OCI-LY7 (cell line): ENCODE measurements around the gene PARP12. TPM values are rescaled to one million over a fixed set of nuclear protein-coding genes. Genes with fewer than 3 reads are reported as not detected.

Experiments used
- BruUV-seq: library from RNA; stranded (reverse); fragments of 400-500 nt; replicated peaks from 2 replicates; lab custom pipeline; 2021; lab: Mats Ljungman, UMichigan
- CTCF ChIA-PET: fragments of 300-600 bp; sonication (Branson Sonifier 250); formaldehyde crosslinking; loops from one replicate; lab custom pipeline; 2022; ENCODE audit warnings: antibody characterized with exemption; ENCODE audit not compliant: unreplicated experiment; lab: Charles Lee
- POLR2A ChIA-PET: fragments of 300-600 bp; sonication (Branson Sonifier 250); formaldehyde crosslinking; loops from one replicate; lab custom pipeline; 2022; ENCODE audit warnings: antibody characterized with exemption; lab: Charles Lee
- DNase-seq: peaks from one replicate; pipeline ENCODE4 v3.0.0-alpha.2; 2015; ENCODE audit warnings: low spot score
- H2AFZ ChIP-seq: fragments of 200-600 bp; sonication (generic), shearing (Covaris generic); 2 replicates; pipeline ENCODE4 v1.6.1; 2014; ENCODE audit warnings: mild to moderate bottlenecking, antibody characterized with exemption, low read length, moderate library complexity
- H3K27ac ChIP-seq: fragments of 200-600 bp; sonication (generic); 2 replicates; pipeline ENCODE4 v1.5.1; 2014; ENCODE audit warnings: mixed run types, low read depth, mild to moderate bottlenecking, moderate library complexity, low read length, inconsistent platforms; ENCODE audit not compliant: poor library complexity, severe bottlenecking
- H3K36me3 ChIP-seq: fragments of 200-600 bp; sonication (generic); 2 replicates; pipeline ENCODE4 v1.6.1; 2014; ENCODE audit warnings: mild to moderate bottlenecking, antibody characterized with exemption, low read length, moderate library complexity, mixed read lengths; ENCODE audit not compliant: insufficient read depth
- H3K4me1 ChIP-seq: fragments of 200-600 bp; sonication (generic); 2 replicates; pipeline ENCODE4 v1.5.1; 2014; ENCODE audit warnings: mild to moderate bottlenecking, low read length; ENCODE audit not compliant: insufficient read depth, poor library complexity, severe bottlenecking
- H3K4me2 ChIP-seq: fragments of 200-600 bp; sonication (generic); 2 replicates; pipeline ENCODE4 v1.6.1; 2014; ENCODE audit warnings: mild to moderate bottlenecking, low read length
- H3K4me3 ChIP-seq: fragments of 200-600 bp; sonication (generic); 2 replicates; pipeline ENCODE4 v1.5.1; 2014; ENCODE audit warnings: mild to moderate bottlenecking, low read depth, low read length; ENCODE audit not compliant: poor library complexity, severe bottlenecking
- H3K79me2 ChIP-seq: fragments of 200-600 bp; sonication (generic); 2 replicates; pipeline ENCODE4 v1.6.1; 2016; ENCODE audit warnings: low read depth, mild to moderate bottlenecking, low read length, moderate library complexity, mixed read lengths; ENCODE audit not compliant: insufficient read depth
- H3K9me2 ChIP-seq: fragments of 200-600 bp; sonication (generic); 2 replicates; pipeline ENCODE4 v1.6.1; 2016; ENCODE audit warnings: mild to moderate bottlenecking, low read length, mixed read lengths; ENCODE audit not compliant: insufficient read depth
- H3K9me3 ChIP-seq: fragments of 200-600 bp; sonication (generic); 2 replicates; pipeline ENCODE4 v1.6.1; 2014; ENCODE audit warnings: mild to moderate bottlenecking, mixed run types, low read length, mixed read lengths
- H4K20me1 ChIP-seq: fragments of 200-600 bp; sonication (generic); 2 replicates; pipeline ENCODE4 v1.6.1; 2014; ENCODE audit warnings: mild to moderate bottlenecking, antibody characterized with exemption, low read length, moderate library complexity, mixed read lengths; ENCODE audit not compliant: insufficient read depth
- EZH2phosphoT487 ChIP-seq: fragments of 200-600 bp; sonication (generic); IDR thresholded peaks from 2 replicates; pipeline ENCODE4 v1.6.1; 2018; ENCODE audit warnings: low read depth, borderline replicate concordance, mild to moderate bottlenecking, mixed run types, antibody characterized with exemption, low read length, moderate library complexity, mixed read lengths
- intact Hi-C: fragments of 100-400 bp; cut with micrococcal nuclease; formaldehyde crosslinking; loops from one replicate; pipeline ENCODE4 v1.10.0; 2022; ENCODE audit not compliant: unreplicated experiment
- total RNA-seq, 2 experiments: library from RNA; depleted of rRNA in 1 of 2; stranded (reverse); fragments of >200 nt in 1 of 2; shearing (Covaris generic) in 1 of 2; gene quantifications; 2 replicates each; pipeline ENCODE4 v1.2.3, GENCODE V29; 2014 to 2022
- TF ChIP-seq, protein P1 (sequence below): fragments of 200-600 bp; sonication (generic); conservative IDR thresholded peaks from 2 replicates; pipeline ENCODE4 v1.5.1; 2014; ENCODE audit warnings: mild to moderate bottlenecking, antibody characterized with exemption, low read length, moderate library complexity, mixed read lengths

The PARP12 gene
- total RNA-seq, 2 experiments from 2014 or later: 6.5 to 12.5 TPM

DNA sequence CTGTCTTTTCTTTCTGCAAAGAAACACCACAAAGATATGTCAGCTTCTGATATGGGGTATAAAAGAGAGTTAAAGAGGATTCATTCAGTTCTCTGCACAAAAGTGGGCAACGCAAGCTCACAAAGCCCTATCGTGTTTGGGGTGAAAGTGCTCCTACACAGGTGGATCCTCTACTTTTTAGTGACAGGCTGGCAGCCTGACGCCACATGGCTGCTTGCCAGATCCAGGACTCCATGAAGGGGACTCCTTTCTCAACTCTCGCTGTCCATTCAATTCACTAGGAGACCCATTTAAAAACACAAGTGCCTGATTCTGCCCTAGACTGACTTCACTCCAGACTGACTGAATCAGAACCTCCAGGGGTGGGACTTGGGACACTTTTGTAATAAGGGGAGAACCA, 8.0 kb downstream of the PARP12 start:
- intact Hi-C loops: no loop called here
- POLR2A ChIA-PET: no interaction called here
- H3K9me2 ChIP-seq: no peaks in the 10 kb centered on the region
- BruUV-seq: no TSS peak
- TF ChIP-seq EZH2phosphoT487: no peak
- TF ChIP-seq, protein P1, sequence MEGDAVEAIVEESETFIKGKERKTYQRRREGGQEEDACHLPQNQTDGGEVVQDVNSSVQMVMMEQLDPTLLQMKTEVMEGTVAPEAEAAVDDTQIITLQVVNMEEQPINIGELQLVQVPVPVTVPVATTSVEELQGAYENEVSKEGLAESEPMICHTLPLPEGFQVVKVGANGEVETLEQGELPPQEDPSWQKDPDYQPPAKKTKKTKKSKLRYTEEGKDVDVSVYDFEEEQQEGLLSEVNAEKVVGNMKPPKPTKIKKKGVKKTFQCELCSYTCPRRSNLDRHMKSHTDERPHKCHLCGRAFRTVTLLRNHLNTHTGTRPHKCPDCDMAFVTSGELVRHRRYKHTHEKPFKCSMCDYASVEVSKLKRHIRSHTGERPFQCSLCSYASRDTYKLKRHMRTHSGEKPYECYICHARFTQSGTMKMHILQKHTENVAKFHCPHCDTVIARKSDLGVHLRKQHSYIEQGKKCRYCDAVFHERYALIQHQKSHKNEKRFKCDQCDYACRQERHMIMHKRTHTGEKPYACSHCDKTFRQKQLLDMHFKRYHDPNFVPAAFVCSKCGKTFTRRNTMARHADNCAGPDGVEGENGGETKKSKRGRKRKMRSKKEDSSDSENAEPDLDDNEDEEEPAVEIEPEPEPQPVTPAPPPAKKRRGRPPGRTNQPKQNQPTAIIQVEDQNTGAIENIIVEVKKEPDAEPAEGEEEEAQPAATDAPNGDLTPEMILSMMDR: no peak
- H2AFZ ChIP-seq: no peak overlapping the region
- no peaks in the 10 kb centered on the region for H3K36me3 ChIP-seq
- H3K4me3 ChIP-seq: no peak overlapping the region
- CTCF ChIA-PET: no interaction called here
- no peaks in the 10 kb centered on the region for H4K20me1 ChIP-seq
- H3K79me2 ChIP-seq: no peaks in the 10 kb centered on the region
- no peaks in the 10 kb centered on the region for H3K9me3 ChIP-seq
- DNase-seq: no peak
- no peak overlapping the region for H3K27ac ChIP-seq
- H3K4me1 ChIP-seq: no peaks in the 10 kb centered on the region
- H3K4me2 ChIP-seq: no peak overlapping the region

DNA sequence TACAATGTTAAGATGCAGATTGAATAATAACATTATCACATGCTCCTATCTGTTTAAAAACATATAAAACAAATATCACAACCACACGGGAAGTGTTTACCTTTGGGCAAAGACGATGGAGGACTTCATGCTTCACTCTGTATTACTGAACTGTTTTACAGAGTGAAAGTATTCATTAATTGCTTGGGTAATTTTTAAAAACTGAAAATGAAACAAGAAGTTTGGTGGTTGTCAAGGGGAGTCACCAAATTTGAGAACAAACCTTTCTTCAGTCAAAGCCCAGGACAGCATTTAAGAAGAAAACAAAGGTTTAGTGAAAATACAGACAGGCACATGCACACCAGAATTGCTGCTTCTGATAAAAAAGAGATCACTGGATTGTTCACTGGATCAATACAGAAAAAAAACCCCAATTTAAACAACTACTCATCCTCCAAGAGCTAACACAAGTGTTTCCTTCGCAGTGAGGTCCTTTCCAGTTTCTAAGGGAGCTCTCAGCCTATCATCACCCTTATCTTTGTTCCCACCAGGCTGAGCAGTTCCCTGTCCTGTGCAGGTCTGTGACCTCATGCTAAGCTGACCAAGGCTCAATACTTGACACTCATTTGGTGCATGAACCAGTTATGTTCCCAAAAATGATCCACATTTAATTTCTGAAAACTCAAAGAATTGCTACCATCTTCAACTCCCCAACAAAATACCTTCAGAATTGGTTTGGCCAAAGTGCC, 8.8 kb downstream of the PARP12 start:
- POLR2A ChIA-PET: no interaction called here
- Histone ChIP-seq H3K9me3 (no peaks in the 10 kb centered on the region), H3K4me3 (no peak overlapping the region), H2AFZ (no peak overlapping the region), H3K4me1 (no peaks in the 10 kb centered on the region), H4K20me1 (no peaks in the 10 kb centered on the region), H3K79me2 (no peaks in the 10 kb centered on the region), H3K9me2 (no peaks in the 10 kb centered on the region), H3K4me2 (no peak overlapping the region), H3K36me3 (no peaks in the 10 kb centered on the region), H3K27ac (no peak overlapping the region)
- TF ChIP-seq, protein P1: no peak
- no peak for TF ChIP-seq EZH2phosphoT487
- DNase-seq: no peak
- BruUV-seq: no TSS peak
- intact Hi-C loops: no loop called here
- CTCF ChIA-PET: no interaction called here

DNA sequence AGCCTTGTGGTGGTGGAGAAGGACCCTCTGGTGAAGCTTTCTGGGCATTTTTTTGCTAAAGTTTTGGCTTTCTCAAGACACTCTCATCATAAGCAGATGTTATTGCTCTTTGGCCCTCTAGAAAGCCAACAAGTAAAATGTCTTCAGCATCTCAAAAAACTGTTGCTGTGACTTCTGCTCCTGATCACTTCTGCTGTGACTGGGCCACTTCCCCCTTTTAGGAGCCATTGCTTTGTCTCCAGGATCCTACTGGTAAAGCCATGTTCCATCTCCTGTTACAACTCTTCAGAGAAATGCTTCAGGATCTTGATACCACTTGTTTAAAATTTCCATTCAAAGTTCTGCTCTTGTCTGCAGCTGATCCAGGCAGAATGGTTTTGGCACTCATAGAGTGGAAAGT, 10.9 kb downstream of the PARP12 start:
- H3K4me2 ChIP-seq: no peak overlapping the region
- H3K79me2 ChIP-seq: no peaks in the 10 kb centered on the region
- H2AFZ ChIP-seq: no peak overlapping the region
- H3K9me2 ChIP-seq: no peaks in the 10 kb centered on the region
- H3K4me3 ChIP-seq: no peak overlapping the region
- BruUV-seq: no TSS peak
- no peaks in the 10 kb centered on the region for H4K20me1 ChIP-seq
- H3K27ac ChIP-seq: no peak overlapping the region
- intact Hi-C loops: no loop called here
- ChIA-PET POLR2A (no interaction called here), CTCF (no interaction called here)
- no peaks in the 10 kb centered on the region for H3K4me1 ChIP-seq
- no peak for DNase-seq
- H3K36me3 ChIP-seq: no peaks in the 10 kb centered on the region
- H3K9me3 ChIP-seq: no peaks in the 10 kb centered on the region
- no peak for TF ChIP-seq EZH2phosphoT487
- TF ChIP-seq, protein P1: no peak
